Activated CD8-positive, alpha-beta memory T cell treated with anti-CD3 and anti-CD28 coated beads for 24 hours (primary cell): Measurements from ENCODE around the gene SRCAP.
"Not testable (repeated sequence)": the region's sequence is repeated elsewhere in the genome, so short reads cannot be mapped to it uniquely, and the experiment has no call there.

Experiments used
- DNase-seq: peaks from one replicate; pipeline ENCODE4 v3.0.0-alpha.2; 2020

Gene SRCAP

DNA sequence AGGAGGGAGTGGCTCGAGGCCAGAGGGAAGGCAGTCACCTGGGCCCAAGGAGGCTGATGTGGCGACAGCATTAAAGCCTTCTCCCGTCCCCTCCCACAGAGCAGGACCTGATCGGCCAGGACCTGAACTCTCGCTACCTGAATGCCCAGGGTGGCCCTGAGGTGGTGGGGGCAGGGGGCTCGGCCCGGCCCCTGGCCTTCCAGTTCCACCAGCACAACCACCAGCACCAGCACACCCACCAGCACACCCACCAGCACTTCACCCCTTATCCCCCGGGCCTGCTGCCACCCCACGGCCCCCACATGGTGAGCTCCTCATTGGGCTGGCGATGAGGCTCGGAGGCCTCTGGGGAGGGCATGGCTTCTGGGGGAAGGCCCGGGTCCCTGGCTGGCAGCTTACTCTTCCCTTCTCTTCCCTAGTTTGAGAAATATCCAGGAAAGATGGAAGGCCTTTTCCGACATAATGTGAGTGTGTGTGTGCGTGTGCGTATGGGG, 34.3 kb upstream of the SRCAP start:
- DNase-seq, result no peak

DNA sequence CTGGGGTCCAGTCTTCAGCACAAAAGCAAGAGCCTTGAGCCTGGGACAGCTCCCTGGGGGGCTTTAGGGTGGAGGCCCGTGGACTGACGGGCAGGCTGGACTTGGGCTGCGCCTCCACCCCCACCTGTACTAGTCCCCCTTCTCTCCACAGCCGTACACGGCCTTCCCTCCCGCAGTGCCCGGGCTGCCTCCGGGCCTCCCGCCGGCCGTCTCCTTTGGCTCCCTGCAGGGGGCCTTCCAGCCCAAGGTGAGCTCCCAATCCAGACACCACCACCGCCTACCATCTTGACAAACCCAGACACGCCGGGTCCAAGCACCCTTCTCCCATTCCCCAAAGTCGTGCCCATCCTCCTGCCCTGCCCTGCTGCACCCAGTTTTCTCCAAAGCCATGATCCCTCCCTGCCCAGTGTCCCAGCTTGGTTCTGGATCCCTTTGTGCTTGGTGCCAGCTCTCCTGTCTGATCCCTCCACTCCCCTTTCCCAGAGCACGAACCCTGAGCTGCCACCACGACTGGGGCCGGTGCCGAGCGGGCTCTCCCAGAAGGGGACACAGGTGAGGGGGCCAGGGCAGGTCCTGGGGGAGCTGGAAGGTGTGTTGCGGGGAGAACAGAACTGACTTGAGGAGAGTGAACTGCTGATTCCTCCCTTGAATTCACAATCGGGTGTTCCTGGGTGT, 33.7 kb upstream of the SRCAP start:
- no peak for DNase-seq

GRCh38 chr16:30665830-30666190, 33.2 kb upstream of the SRCAP start:
- no peak for DNase-seq

GRCh38 chr16:30666681-30667080, 32.3 kb upstream of the SRCAP start:
- DNase-seq, result no peak

- DNase-seq, result no peak
These were observed 31.5 kb upstream of the SRCAP start for GRCh38 chr16:30667361-30667905.

DNA sequence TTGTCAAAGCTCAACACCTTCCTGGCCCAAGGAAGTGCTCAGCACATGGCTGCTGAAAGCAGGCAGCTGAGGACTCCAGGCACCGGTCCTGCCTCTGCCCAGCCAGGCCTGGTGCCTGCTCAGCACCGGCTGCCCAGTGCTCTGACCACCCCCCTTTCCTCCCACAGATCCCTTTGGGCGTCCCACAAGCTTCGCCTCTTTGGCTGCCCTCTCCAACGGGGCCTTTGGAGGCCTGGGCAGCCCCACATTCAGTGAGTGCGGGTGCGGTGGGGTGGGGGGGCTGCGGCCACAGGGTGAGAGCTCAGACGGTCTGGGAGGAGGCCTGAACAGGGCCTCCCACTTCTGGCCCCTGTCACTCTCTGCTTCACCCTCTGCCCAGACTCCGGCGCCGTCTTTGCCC, 30.6 kb upstream of the SRCAP start:
- no peak for DNase-seq

DNA sequence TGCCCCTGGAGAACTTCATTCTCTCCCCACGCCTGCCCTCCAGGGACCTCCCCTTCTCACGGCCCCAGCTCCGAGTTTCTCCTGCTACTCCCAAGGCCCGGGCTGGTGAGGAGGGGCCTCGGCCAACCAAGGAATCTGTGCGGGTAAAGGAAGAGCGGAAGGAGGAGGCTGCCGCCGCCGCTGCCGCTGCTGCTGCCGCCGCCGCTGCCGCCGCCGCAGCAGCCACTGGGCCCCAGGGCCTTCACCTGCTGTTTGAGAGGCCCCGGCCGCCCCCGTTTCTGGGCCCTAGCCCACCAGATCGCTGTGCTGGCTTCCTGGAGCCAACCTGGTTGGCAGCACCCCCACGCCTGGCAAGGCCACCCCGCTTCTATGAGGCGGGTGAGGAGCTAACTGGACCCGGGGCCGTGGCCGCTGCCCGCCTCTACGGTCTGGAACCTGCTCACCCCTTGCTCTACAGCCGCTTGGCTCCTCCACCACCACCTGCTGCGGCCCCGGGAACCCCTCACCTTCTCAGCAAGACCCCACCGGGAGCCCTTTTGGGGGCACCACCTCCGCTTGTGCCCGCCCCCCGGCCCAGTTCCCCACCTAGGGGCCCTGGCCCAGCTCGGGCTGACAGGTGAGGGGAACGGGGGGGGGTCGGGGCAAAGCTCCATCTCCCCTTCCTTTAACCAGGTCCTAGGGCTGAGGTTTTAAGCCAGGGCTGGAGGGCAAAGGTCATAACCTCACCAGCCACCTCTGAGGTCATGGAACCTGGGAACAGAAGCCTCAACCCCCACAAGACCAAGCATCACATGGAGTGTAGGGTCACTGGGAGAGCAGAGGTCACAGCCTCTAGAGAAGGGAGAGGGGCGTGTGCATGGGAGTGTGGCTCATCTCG, 29.7 kb upstream of the SRCAP start:
- DNase-seq, result no peak

DNA sequence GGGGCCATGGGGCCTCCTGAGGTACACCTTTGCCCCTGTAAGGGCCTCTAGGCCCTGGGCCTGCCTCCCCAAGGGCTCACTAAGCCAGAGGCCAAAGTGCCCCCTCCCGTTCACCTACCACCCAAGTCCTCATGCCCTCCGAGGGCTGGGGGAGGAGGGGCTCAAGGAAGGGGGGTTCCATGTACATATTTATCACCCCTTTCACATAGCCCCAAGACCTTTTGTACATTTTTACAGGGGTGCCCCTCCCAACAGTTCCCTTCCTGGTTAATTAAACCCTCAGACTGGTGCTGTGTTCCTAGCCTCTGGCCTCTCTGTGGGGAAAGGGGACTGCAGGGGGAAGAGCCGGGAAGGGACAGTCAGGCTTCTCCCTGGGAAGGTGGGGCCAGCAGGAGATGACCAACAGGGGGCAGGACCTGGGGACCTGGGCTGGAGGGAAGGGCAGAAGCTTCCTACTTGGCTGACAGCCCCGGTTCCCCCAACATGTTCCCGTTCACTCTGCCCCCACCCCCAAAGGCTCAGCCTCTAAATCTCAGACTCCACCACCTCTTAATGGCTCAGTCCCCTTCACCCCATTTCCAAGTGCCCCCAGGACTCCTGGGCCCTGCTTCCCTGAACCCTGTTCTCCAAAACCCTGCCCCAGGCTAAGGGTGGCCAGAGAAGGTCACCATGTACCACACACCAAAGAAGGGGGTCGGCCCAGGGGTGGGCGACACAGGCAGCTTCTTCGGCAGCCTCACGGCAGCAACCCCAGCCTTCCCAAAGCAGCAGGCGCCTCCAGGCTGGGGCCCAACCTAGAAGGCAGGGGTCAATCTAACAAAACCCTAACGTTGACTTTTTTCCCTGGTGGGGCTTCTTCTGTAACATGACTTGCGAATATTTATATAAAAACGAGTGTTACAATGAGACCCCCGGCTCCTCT, 28.8 kb upstream of the SRCAP start:
- DNase-seq, result no peak

DNA sequence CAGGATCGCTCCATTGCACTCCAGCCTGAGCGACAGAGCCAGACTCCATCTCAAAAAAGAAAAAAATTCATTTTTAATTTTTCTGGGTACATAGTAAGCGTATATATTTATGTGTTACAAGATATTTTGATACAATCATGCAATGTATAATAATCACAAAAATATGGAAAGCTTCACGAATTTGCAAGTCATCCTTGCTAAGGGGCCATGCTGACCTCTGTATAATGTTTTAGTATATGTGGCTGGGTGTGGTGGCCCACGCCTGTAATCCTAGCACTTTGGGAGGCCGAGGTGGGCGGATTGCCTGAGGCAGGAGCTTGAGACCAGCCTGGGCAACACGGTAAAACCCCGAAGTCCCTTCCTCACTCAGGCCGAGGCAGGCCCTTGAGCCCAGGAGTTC, 23.8 kb upstream of the SRCAP start:
- no peak for DNase-seq

DNA sequence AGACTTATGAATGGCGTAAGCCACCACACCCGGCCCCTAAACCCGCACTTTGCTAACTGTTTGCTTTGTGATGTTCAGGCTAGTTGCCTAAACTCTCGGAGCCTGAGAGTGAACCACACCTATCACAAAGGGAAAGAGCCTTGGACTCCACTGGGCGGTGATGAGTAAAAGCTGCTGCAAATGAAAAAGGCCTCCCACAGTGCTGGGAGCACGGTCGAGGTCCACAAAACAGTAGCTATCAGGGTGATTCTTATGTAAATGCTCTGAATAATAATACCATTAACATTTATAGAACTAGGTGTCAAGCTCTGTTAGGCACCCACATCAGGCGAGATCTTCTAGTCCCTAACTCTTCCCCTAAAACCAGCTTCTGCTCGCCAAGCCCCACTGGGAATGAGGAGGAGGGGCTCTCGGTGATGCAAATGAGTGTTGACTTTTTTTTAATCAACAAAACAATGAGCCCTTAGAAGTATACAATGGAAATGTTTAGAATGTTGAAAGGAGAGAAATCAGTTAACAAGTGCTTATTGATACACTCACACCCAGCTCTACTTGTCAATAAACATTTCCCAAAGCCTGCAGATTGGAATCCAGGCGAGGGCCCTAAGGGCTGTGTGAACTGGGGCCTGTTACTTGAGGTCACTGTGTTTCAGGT, 20.9 kb upstream of the SRCAP start:
- no peak for DNase-seq

- DNase-seq, result no peak
These were observed 20.4 kb upstream of the SRCAP start for GRCh38 chr16:30678586-30678970.

DNA sequence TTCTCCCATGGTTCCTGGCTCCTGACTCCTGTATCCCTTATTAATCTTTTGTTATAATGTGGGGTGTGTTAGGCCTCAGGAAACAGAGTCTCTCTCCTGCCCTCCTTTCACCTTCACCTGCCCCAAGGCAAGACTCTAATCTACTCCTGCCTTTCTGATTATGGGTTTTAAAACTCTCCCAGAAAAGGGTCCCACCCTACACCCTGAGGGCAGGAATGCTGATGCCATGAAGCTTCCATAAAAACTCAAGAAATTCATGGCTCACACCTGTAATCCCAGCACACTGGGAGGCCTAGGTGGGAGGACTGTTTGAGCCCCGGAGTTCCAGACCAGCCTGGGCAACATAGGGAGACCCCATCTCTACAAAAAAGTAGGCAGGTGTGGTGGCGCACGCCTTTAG, 18.6 kb upstream of the SRCAP start:
- DNase-seq, result no peak

DNA sequence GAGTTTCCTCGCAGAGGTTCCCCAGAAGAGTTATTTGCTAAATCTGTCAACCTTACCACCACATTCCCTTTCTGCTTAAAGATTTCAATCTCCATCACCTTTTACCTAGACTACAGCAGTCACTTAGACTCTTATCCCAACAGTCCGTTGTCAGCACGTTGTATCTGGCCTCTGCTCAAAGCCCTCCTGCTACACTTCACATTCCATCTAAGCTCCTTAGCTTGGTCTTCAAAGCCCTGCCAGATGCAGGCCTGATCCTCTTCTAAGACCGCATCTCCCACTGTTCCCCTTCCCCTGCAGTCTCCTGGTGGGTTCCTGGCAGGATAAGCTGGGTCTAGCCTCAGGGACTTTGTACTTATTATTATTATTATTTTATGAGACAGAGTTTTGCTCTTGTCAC, 10.3 kb upstream of the SRCAP start:
- no peak for DNase-seq

DNA sequence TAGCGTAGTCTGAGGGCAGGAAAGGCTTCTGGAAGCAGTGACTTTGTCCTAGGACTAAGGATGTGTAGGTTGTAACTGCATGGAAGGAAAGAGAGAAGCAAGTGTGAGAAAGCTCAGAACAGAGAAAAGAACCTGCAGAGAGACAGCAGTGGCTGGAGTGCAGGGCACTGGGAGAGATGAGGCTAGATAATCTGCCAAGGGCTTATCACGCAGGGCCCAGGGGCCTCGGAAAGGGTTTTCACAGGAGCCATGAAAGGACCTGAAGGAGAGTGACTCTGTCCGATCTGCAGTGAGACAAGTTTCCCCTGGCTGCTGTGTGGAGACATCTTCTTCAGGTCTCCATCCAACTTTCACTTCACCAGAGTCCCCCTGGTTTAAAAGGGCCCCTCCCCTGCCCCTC, 7.1 kb upstream of the SRCAP start:
- no peak for DNase-seq

GRCh38 chr16:30692396-30693064, 6.4 kb upstream of the SRCAP start:
- no peak for DNase-seq

- no peak for DNase-seq
These were observed 3.9 kb upstream of the SRCAP start for GRCh38 chr16:30694926-30695693.

- DNase-seq, result not testable (repeated sequence)
These were observed 2.3 kb upstream of the SRCAP start for GRCh38 chr16:30696646-30697045.

DNA sequence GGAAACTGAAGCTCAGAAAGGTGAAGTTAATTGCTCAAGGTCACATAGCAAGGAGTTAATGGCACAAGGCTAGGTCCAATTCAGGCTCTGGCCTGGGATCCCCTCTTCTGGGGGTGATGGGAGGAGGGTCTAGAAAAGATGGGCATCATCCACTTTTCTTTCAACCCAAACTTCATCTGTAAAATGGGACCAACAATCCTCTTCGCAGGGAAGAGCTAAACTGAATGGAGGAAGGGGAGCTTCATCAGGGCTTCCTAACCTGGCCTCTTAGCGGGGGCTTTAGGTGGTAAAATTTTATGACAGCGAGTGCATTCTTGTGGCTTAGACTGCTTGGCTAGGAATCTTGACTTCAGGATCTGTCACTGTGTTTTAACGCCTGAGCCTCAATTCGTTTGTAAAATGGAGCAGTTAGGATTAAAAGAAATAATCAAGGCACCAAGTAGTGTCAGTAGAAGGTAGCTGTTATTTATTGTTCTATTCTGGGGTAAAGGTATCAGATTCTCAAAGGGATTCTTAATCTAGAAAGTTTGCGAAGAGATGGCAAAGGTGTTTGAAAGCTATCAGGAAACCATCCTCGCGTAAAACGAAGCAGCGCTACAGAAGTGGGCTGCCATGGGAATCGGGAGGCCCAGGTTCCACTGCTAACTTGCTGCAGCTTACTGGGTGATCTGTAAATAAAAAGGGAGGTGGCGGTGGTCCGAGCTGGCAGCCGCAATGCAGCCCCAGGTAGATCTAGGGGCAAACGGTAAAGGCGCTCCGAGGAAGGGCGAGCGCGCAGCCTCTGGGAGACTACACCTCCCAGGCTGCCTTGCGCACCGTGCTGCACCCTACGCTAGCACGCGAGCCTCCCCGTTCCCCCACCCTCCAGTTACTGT, 1.5 kb upstream of the SRCAP start:
- DNase-seq, result no peak

DNA sequence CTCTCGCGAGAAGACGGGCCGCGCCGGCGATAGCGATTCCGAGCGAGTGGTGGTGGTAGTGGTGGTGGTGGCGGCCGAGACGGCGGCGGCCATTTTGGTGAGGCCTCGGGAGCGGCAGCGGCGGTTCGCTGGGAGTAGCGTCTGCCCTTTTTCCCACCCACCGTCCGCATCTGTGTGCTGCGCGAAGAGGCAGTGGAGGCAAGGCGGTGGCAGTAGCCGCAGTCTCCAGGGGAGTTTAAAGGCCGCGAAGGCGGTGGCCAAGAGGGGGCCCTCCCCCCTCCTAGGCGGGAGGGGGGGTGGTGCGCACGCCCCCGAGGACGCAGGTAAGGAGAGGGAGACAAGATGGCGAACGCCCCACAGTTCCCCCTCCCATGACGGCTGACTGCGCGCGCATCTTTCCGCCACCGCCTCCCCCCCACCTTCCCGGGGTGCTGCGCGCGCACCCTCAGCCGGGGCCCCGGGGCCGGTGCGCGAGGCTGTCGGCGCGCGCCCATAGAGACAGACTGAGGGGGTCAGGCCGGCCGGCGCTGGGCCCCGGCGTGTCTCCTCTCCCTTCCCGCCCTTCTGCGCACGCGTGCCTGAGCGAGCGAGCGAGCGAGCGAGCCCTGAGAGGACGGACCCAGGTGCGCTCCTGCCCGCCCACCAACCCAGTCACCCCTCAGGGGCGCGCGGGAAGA, 694 bp upstream of the SRCAP start:
- DNase-seq, result peak; percentile 99
